GM18520 (cell line): ENCODE results near the gene MYH9.

Experiments
- ATAC-seq: cut with Tn5 transposase; IDR thresholded peaks from one replicate; pipeline ENCODE4 v1.9.1; 2021; ENCODE audit not compliant: unreplicated experiment

Gene MYH9

DNA sequence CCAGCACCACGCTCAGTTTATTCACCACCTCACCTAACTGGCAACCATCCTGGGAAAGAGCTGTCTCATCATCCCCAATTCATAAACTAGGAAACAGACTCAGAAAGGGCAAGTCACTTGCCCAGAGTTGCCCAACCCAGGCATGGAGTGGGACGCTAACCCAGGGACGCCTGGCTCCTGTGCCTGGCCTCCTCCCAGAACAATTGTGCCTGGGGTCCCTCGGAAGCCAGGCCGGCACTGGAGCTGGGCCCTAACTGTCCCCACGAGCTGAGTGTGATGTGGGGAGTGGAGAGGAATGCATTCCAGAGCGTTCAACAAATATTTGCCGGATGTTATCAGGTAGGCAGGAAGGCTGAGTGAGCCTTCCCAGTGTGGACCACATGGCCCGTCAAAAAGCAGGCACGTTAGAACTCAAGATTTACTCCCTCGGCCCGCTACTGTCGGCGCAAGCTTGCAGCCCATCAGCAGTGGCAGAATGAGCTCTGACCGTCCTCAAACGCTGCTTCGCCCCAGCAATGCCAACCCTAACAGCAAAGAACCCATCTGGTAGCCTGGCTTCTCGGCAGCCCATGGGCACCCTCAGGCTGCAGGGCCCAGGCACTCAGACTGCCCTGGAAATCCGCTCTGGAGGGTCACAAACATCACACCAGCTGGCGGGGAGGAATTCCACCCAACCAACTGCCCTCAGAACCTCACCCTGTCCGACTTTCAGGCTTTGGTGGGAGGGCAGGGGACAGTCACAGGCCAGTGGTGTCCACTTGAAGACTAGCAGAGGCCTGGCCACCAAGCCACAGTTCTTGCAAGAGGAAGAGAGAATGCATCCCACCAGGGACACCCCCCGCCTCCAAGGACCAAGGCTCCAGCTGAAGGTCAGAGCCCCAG lies 35.6 kb downstream of the MYH9 start:
- no peak for ATAC-seq

DNA sequence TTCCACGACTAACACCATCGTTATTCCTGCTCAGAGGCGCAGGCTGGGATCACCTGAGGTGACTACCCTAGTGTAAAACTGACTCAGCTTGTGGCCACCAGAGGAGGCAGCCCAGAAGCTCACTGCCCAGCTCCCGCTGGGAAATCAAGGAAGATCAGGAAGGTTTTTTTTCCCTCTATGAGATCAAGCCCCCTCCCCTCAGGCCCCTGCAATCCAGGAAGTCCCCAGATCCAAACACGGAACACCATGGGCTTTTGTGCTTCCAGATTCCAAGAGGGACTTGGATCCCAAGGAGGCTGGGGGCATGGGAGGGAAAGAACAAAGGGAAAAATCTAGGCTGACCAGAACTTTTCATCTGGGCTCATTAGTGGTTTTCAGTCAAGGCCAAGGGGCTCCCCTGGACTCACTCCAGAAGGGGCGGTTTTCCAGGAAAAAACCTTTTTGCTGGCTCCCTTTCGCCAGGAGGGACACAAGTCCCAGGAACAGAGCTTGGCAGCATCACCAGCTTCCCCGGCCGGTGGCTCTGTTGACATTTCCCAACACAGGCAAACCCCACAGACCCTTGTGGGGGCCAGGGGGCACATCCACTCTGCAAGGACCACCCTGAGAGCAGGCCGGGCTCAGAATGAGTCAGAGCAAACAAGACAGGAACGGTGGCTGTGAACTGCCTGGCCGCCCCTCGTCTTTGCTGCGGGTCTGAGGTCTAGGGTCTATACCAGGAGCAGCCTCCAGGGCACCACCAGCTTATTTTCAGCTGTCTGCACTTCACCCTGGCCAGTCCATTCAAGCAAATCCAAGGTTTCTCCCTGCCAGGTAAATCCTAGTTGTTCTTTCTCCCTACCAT lies 36.8 kb downstream of the MYH9 start:
- no peak for ATAC-seq

DNA sequence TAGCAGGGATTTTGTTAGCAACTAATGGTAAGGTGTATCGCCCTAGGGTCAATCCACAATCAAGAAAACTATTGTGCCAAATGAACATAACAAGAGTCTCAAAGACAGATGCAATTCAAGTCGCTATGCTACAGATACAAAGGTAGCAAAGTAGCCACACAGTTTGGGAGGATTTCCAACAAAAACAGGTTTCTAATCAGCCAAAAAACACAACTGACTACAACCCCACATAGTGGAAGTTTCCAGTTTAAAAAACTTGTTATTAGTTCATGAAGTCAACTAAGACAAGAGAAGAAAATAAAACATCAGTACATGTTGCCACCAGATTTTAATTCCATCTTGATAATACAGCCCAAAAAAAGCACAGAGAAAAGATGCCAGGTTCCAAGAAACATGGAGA lies 38.0 kb downstream of the MYH9 start:
- ATAC-seq = no peak

DNA sequence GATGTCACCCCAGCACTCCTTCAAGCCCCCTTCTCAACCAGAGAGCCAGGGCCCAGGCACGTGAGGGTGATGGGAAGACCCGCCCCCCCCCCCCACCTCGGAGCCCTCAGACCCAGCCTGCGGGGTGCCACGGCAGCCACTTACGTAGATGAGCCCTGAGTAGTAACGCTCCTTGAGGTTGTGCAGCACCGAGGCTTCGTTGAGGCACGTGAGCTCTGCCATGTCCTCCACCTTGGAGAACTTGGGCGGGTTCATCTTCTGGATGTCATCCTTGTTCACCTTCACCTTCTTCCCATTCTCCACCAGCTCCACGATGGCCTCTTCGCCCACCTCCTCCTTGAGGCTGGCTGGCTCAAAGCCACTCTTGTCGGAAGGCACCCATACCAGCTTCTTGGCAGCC lies 39.0 kb downstream of the MYH9 start:
- ATAC-seq = no peak

DNA sequence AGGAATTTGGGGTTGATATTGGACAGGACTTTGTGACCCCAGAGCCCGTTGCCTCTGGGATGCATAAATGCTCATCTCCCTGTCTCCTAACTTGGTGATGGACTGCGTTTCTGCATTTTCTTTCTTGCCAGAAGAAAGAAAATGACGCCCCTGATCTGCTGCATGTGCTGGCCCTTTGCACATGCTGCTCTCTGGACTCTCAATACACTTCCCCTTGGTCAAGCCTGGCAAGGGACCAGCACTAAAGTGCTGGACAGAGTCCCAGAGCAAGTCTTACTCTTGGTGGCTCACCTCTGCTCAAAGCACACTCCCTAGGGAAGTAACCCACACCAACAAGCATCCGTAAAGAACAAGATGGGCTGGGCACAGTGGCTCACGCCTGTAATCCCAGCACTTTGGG lies 40.7 kb downstream of the MYH9 start:
- ATAC-seq = no peak

DNA sequence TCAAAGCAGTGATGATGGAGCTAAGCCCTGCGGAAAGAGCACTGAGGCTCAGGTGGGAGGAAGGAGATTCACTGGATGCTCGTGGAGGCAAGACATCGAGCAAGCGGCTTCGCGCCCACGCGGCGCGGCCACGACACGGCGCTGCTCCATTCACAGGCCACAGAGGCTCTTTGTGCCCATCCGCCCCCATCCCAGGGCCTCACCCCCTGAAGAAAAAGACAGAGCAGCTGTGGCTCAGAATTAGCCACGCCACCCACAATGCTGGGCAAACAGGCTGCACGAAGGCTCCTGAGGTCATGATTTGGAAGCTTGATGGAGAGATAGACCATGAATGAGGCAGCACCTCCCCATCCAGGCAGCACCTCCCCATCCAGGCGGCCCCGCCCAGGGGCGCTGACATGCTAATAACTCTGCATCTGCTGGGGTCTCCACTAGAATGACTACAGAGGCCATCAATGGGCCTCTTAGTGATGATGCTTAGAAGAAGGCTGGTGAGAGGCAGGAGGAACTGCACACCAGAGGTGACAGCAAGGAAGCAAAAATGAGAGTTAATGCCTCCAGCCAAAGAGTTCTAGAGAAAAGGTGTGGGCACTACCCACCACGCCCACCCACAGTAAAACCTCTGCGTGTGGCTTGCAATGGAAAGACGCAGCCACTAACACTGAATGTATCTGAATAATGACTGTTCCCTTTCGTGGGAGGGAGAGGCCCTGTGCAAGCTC lies 43.5 kb downstream of the MYH9 start:
- no peak for ATAC-seq

DNA sequence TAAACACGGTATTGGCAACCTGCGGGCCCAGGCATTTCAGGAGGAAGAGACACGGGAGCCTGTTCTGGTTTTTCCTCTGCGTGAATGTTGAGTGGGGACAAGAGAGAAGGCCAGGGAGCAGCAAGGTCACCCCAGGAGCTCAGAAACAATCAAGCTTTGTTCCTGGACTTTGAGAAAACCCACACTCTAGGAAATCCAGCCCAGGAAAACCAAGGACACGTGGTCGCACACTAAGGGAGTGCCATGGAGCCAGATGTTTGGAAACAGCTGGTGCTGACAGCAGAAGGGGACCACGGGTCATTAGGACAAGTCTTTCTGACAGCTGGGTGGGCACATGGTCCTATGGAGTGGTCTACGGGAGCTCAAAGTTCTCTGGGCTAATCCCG lies 44.1 kb downstream of the MYH9 start:
- no peak for ATAC-seq

DNA sequence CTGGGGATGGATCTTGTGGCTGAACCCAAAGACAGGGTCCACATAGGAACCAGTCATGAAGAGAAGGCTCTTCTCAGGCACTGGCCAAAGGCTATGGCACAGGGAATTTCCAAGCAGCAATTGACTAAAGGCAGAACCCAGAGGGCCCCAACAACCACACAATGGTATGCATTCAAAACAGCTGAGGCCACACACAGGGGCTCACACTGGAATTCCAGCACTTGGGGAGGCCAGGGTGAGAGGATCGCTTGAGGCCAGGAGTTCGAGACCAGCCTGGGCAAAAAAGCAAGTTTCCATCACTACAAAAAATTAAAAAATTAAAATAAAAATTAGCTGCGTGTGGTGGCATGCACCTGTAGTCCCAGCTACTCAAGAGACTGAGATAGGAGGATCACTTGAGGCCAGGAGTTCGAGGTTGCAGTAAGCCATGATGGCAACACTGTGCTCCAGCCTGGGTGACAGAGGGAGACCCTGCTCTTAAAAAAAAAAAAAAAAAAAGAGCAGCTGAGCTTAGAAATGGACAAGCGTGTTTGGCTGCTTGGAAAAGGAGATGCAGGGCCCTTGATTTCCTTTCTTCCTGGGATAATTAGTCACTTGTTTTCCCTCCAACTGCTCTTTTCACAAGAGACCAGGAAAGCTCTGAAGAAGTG lies 44.6 kb downstream of the MYH9 start:
- no peak for ATAC-seq

DNA sequence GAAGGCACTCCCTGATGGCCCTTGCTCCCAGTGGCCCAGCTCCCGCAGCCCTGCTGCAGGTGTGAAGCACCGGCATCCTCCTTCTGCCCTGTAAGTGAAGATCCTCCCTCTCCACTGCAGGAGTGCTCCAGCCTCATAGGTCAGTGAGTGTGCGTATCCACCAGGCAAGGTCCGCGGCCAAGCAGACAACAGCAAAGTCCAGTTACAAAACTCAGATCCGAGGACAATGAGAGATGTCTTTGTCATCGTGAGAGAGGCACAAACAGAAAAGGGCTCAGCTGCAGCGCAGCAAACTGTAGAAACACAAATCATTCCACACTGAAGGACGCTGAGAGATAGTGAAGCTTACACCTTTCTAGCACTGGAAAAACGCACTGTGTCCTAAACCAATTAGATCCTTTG lies 46.1 kb downstream of the MYH9 start:
- no peak for ATAC-seq

DNA sequence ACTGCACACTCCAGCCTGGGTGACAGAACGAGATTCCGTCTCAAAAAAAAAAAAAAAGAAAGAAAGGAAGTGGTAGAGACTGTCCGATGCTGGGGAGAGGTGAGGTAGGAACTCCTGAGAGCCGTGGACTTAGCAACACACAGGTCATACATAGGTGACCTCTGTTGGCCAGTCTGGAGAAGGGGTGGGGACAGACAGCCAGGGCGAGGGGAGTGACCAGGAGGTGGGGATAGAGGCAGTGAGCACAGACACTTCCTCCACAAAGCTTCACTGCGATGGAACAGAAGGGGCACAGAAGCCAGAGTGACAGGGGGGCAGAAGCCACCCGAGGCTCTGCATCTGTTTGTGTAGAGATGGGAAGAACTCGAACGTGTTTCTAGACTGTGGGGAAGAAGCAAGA lies 47.1 kb downstream of the MYH9 start:
- ATAC-seq = no peak

DNA sequence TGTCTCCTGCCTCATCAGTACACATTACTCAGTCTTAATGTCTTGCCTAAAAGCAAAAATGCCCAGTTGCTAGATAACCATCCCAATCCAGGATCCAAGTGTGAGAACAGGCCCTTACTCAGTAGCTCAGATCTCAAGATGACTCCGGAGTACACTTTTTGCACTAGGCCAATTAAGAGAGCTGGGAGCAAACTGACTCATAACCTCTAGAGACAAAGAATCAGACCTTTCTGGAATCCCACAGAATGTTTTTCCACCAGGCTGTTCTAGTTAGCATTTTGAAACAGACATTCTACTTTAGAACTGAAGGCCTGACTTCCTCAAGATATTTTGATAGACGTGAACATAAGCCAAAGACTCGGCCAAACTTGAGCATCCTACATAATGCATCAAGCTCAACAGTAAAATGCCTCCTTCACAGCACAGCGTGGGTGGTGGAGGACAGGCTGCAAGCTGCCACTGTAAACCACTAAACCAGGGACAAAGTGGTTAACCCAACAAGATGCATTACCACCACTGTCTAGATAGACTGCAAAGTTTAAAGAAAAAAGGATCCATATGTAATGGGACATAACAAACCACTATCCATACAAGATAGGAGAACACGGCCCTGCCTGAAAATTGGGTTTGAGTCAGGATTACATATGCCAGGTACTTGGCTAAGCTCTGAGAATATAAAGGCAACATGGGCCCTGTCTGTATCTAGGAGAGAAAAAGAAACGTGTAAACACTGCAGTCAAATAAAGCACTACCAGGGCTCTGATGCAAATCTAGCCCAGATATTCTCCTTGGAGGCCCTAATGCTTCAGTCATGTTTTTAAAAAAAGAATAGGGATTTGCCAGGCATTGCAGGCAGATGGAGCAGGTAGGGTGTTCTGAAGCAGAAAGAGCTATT lies 48.3 kb downstream of the MYH9 start:
- ATAC-seq = no peak

DNA sequence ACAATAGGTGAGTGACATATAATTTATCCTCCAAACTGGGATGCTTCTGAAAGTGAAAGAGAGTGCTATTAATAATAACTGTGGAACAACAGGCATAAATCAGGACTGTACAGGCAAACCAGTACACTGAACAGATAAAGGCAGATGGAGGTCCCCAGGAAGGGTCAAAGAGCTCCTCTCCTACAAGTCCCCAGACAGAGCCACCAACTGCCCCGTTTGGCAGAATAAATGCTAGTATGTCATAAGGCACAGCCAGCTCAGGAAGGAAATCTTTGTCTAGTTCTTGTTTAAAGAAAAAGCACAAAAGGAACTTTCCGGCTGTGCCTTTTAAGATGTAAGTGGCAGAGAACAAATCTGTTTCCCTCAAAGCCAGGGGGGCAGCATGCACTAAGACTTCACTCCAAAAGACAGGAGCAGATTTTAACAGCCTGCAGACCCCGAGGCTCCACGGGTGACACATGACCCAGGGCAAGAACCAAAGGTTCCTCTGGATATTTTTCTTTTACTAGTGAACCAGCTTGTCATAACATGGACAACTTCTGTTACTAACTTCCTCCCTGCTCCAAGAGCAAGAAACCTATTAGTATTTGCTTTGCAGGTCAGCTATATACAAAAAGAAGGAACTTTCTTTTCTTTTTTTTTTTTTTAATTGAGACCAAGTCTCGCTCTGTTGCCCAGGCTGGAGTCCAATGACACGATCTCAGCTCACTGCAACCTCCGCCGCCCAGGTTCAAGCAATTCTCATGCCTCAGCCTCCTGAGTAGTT lies 50.2 kb downstream of the MYH9 start:
- no peak for ATAC-seq

DNA sequence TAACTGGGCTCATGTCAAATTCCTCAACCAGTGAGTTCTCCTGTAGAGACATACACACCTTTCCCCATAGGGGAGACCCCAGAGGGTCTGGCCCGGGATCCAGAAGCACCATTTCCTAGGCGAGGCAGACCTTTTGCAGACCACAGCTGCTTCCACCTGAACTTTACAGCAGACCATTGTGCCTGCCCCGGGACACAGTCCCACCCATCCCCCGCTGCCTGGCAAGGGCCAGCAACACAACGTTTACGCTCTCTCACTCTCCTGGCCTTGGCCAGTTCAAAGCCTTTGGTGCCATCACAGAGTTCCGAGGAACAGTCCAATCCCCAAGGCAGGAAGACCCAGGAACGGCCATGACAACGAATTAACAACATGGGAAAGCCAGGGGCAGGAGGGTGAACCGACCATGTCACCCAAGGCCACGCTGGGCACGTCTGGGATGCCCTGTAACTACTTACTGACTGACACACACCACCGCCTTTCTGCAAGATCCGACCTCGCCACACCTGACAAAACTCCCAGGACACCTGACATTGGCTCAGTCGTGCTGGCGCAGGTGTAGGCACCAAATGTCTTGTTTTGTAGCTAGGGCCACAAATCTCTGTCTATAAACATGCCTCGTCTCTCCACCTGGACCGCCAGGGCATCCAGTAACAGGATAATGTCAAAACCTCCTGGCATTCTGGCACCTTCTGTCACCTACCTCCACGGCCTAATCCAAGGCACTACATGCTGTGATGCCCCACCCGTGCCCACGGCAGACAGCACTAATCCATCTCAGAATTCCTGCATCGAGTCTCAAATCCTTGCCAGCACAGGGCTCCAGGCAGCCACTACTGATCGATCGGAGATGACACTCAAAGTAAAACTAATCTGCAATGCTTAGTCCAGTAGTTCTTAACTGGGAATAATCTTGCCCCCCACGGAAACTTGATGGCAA lies 51.3 kb downstream of the MYH9 start:
- ATAC-seq = no peak

DNA sequence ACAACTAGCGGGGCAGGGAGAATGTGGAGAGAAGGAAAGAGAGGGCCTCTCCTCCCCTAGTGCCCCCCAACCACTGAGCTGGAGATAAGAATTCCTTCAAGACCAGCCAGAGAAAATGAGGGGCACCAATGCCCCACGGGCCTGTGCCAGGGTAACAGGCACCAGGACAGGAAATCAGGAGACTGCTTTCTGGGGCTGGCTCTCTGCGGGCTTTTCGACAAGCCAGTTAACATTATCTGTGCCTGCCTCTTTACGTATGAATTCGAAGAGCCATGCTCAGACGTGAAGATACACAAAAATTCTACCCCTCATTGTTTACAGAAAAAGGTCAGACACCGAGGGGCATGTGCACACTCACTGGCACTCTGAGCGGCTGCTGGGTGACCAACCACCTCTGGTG lies 52.1 kb downstream of the MYH9 start:
- no peak for ATAC-seq

DNA sequence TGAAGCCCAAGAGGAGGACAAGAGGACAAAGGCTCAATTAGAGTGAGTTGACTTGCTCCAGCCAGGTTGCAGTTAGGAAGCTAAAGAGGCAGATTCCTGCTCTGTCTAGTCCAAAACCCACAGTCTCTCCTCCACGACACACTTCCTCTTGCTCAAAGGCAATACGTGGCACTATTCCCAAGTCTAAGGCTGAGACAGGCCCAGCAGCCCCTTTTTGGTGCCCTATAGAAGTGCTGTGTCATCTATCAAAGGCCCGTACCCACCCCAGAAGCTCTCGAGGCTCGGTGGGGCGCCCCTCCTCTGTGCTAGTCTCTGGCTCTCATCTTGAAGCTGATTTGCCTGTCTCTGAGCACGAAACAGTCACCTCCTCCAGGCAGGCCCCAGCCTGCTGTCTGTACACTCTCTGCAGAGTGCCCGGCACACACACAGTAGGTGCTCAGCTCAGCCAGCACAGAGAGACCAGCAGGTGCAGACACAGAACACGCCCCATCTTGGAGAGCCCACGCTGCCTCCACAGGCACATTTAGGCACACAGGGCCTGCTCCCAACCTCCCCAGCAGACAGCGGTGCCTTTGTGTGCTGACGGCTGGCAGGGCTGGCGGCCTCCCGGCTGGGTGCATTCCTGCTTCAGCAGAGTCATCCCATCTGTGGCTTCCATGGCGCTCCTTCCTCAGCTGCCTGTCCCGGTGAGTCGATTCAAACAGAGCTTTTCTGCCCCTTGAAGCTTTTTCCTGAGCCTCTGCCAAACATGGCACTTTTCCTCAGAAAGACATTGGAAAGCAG lies 52.8 kb downstream of the MYH9 start:
- ATAC-seq = no peak

DNA sequence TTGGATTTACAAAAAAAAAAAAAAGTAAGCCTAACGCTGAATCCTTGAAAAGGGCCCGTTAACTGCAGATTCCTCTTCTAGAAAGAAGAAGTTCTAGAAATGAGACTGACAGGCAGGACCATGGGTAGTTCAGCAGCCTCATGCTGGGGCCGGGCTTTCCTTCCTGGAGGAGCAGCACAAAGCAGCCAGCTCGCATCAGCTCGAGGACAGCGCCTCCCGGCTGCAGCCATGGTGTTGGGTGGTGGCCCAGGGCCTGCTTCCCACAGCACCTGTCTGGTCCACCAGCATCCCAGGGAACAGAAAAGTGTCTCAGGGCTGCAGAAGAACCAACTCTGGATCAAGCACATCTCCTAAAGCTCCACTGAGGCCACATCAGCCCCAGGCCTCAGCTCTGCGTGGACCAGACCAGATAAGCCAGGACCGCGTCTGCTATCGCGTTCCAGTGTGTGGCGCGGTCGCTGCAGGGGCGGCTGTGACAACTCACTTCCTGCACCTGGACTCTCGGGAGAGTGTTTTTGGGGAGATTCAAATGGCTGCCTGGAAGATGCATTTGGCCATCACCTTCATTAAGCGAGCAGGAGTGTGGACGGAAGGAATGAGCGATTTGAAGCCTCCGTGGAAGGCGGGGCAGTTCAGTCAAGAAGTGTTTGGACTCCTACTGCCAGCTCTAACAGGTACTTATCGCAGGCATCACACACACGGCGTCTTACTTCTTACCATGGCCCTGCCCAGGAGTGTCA lies 53.5 kb downstream of the MYH9 start:
- no peak for ATAC-seq

DNA sequence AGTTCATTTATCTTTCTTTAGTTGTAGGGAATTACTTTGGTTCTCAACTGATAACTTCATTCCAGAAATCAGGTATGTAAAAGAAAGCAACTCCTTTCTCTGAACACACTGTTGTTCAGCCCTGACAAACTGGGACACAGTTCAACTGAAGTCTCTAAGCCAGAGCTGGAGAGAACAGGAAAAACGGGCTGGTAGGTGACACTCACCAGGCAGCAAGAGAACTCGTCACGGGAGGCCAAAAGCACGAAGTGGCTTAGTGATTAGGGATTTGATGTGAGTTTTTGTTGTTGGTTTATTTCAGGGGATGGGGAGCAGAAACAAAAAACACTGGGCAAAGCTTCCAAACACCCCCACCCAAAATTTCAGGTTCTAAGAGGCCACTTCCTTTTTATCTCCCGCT lies 54.1 kb downstream of the MYH9 start:
- ATAC-seq = no peak
